ENCODE measurements around the gene AKNA.
A peak's percentile ranks its signal among the peaks of the same experiment; 100 is the strongest.

Gene AKNA

GRCh38 chr9:114303977-114304376 is 83.8 kb downstream of the AKNA start:
- peak; percentile 62 for DNase-seq (ENCODE audit: low spot score)
- TF ChIP-seq CTCF (IDR thresholded peaks at IDR 0.05) = no peak
- Histone ChIP-seq H3K27ac (no peak overlapping the region), H3K4me3 (no peak overlapping the region)

- Histone ChIP-seq H3K4me3 (no peak overlapping the region), H3K27ac (no peak overlapping the region)
- DNase-seq (ENCODE audit: low spot score) = peak; percentile 47
- TF ChIP-seq CTCF (IDR thresholded peaks at IDR 0.05) = no peak
Measured at GRCh38 chr9:114303571-114303970, 84.2 kb downstream of the AKNA start.

GRCh38 chr9:114302727-114303126 is 85.1 kb downstream of the AKNA start:
- Histone ChIP-seq H3K27ac (no peak overlapping the region), H3K4me3 (no peak overlapping the region)
- TF ChIP-seq CTCF (IDR thresholded peaks at IDR 0.05) = no peak
- peak; percentile 65 for DNase-seq (ENCODE audit: low spot score)

GRCh38 chr9:114301798-114302565 is 85.8 kb downstream of the AKNA start:
- peak; percentile 61 for DNase-seq (ENCODE audit: low spot score)
- no peak for TF ChIP-seq CTCF (IDR thresholded peaks at IDR 0.05)

GRCh38 chr9:114300846-114301797 is 86.7 kb downstream of the AKNA start:
- no peak overlapping the region for H3K27ac ChIP-seq
- no peak overlapping the region for H3K4me3 ChIP-seq
- peak; percentile 56 for DNase-seq (ENCODE audit: low spot score)
- TF ChIP-seq CTCF (IDR thresholded peaks at IDR 0.05) = no peak

More at GRCh38 chr9:114301798-114302565, 85.8 kb downstream of the AKNA start:
- Histone ChIP-seq H3K4me3 (no peak overlapping the region), H3K27ac (no peak overlapping the region)

GRCh38 chr9:114300153-114300845 is 87.5 kb downstream of the AKNA start:
- Histone ChIP-seq H3K27ac (no peak overlapping the region), H3K4me3 (no peak overlapping the region)
- DNase-seq (ENCODE audit: low spot score) = peak; percentile 46
- TF ChIP-seq CTCF (IDR thresholded peaks at IDR 0.05) = no peak

Measured in coronary artery (tissue), 2 donors.